WTC11 (cell line): ENCODE measurements around the gene SKP1. TPM values are rescaled to one million over a fixed set of nuclear protein-coding genes. Genes with fewer than 3 reads are reported as not detected.

Source experiments
- ATAC-seq: fragments of 200-7000 bp; cut with Tn5 transposase; 2 replicates; pipeline ENCODE4 v1.10.0; 2021; ENCODE audit warnings: mild to moderate bottlenecking, moderate library complexity
- CTCF ChIA-PET: fragments of 300-600 bp; sonication (Branson Sonifier 250); formaldehyde crosslinking; loops from one replicate; lab custom pipeline; 2021; ENCODE audit warnings: antibody characterized with exemption; lab: Charles Lee
- POLR2A ChIA-PET: fragments of 350-600 bp; sonication (Branson Sonifier 250); formaldehyde crosslinking; loops from one replicate; lab custom pipeline; 2021; ENCODE audit warnings: antibody characterized with exemption; lab: Charles Lee
- DNase-seq: peaks from one replicate; pipeline ENCODE4 v3.0.0; 2021; ENCODE audit warnings: low spot score
- H3K27ac Mint-ChIP-seq: 2 replicates; pipeline ENCODE4 v1.8.0; 2021; ENCODE audit warnings: mixed read lengths
- H3K27me3 Mint-ChIP-seq: 2 replicates; pipeline ENCODE4 v1.8.0; 2021; ENCODE audit warnings: low read depth, mild to moderate bottlenecking, moderate library complexity, mixed read lengths
- H3K36me3 Mint-ChIP-seq: 2 replicates; pipeline ENCODE4 v1.8.0; 2021; ENCODE audit warnings: mixed read lengths
- H3K4me1 Mint-ChIP-seq: 2 replicates; pipeline ENCODE4 v1.8.0; 2022; ENCODE audit warnings: mixed read lengths
- H3K4me3 Mint-ChIP-seq: 2 replicates; pipeline ENCODE4 v1.8.0; 2021; ENCODE audit warnings: mild to moderate bottlenecking, moderate library complexity, mixed read lengths
- H3K9me3 Mint-ChIP-seq: 2 replicates; pipeline ENCODE4 v1.8.0; 2021; ENCODE audit warnings: mixed read lengths
- AR ChIP-seq: fragments of 250-450 bp; sonication (Bioruptor Pico); IDR thresholded peaks from 2 replicates; pipeline ENCODE4 v1.9.0; 2021; ENCODE audit warnings: mild to moderate bottlenecking
- ATF6 ChIP-seq: sonication (generic); formaldehyde crosslinking; IDR thresholded peaks from 2 replicates; pipeline ENCODE4 v1.8.1; 2023; ENCODE audit warnings: mild to moderate bottlenecking, missing genetic modification reagents
- CTCF ChIP-seq: fragments of 200-600 bp; IDR thresholded peaks from 2 replicates; pipeline ENCODE4 v1.8.0; 2022; ENCODE audit warnings: antibody characterized with exemption
- EMX1 ChIP-seq: fragments of 250-450 bp; sonication (Bioruptor Pico); IDR thresholded peaks from 2 replicates; pipeline ENCODE4 v1.8.0; 2021; ENCODE audit warnings: mild to moderate bottlenecking
- ERG ChIP-seq: fragments of 250-450 bp; sonication (Bioruptor Pico); IDR thresholded peaks from 2 replicates; pipeline ENCODE4 v1.8.0; 2021; ENCODE audit warnings: mild to moderate bottlenecking
- ETV6 ChIP-seq: sonication (generic); formaldehyde crosslinking; IDR thresholded peaks from 2 replicates; pipeline ENCODE4 v1.8.1; 2022; ENCODE audit warnings: mild to moderate bottlenecking, missing genetic modification reagents
- FOXP4 ChIP-seq: sonication (generic); formaldehyde crosslinking; IDR thresholded peaks from 2 replicates; pipeline ENCODE4 v1.8.0; 2022; ENCODE audit warnings: mild to moderate bottlenecking, missing genetic modification reagents
- HMGA2 ChIP-seq: fragments of 250-450 bp; sonication (Bioruptor Pico); IDR thresholded peaks from 2 replicates; pipeline ENCODE4 v1.4.0; 2021; ENCODE audit warnings: mild to moderate bottlenecking, moderate library complexity
- NFYB ChIP-seq: sonication (generic); formaldehyde crosslinking; conservative IDR thresholded peaks from 2 replicates; pipeline ENCODE4 v1.8.0; 2022; ENCODE audit warnings: low read depth, missing genetic modification reagents
- NR2C2 ChIP-seq: sonication (generic); formaldehyde crosslinking; IDR thresholded peaks from 2 replicates; pipeline ENCODE4 v1.8.0; 2022; ENCODE audit warnings: mild to moderate bottlenecking, missing genetic modification reagents
- STAT6 ChIP-seq: sonication (generic); formaldehyde crosslinking; conservative IDR thresholded peaks from 2 replicates; pipeline ENCODE4 v1.8.1; 2023; ENCODE audit warnings: mild to moderate bottlenecking, low read depth, missing genetic modification reagents, moderate library complexity
- TP53 ChIP-seq: sonication (generic); formaldehyde crosslinking; IDR thresholded peaks from 2 replicates; pipeline ENCODE4 v1.8.1; 2023; ENCODE audit warnings: mild to moderate bottlenecking, missing genetic modification reagents
- ZBTB21 ChIP-seq: sonication (generic); formaldehyde crosslinking; IDR thresholded peaks from 2 replicates; pipeline ENCODE4 v1.8.1; 2023; ENCODE audit warnings: mild to moderate bottlenecking, missing genetic modification reagents, borderline replicate concordance
- ZNF121 ChIP-seq: sonication (generic); formaldehyde crosslinking; IDR thresholded peaks from 2 replicates; pipeline ENCODE4 v1.8.0; 2023; ENCODE audit warnings: missing genetic modification reagents
- ZNF232 ChIP-seq: sonication (generic); formaldehyde crosslinking; IDR thresholded peaks from 2 replicates; pipeline ENCODE4 v1.8.0; 2022; ENCODE audit warnings: mild to moderate bottlenecking, missing genetic modification reagents
- ZNF263 ChIP-seq: sonication (generic); formaldehyde crosslinking; IDR thresholded peaks from 2 replicates; pipeline ENCODE4 v1.8.1; 2022; ENCODE audit warnings: low read depth, mild to moderate bottlenecking, moderate library complexity, missing genetic modification reagents
- ZNF396 ChIP-seq: fragments of 250-450 bp; sonication (Bioruptor Pico); IDR thresholded peaks from 2 replicates; pipeline ENCODE4 v1.8.0; 2021; ENCODE audit warnings: mild to moderate bottlenecking, moderate library complexity, borderline replicate concordance
- ZNF416 ChIP-seq: fragments of 250-450 bp; sonication (Bioruptor Pico); IDR thresholded peaks from 2 replicates; pipeline ENCODE4 v1.9.0; 2021; ENCODE audit warnings: mild to moderate bottlenecking, inconsistent platforms
- ZSCAN18 ChIP-seq: fragments of 250-450 bp; sonication (Bioruptor Pico); IDR thresholded peaks from 2 replicates; pipeline ENCODE4 v2.1.2; 2022; ENCODE audit warnings: mild to moderate bottlenecking, moderate library complexity
- total RNA-seq: library from RNA; stranded (reverse); gene quantifications from 3 replicates; pipeline ENCODE4 v1.2.3, GENCODE V29; 2021

The SKP1 gene
- total RNA-seq, 1 experiment from 2014 or later: 285 TPM

GRCh38 chr5:134127988-134128647 is 48.6 kb downstream of the SKP1 start:
- H3K27ac Mint-ChIP-seq: no peak overlapping the region
- no peaks in the 10 kb centered on the region for H3K9me3 Mint-ChIP-seq
- no peaks in the 10 kb centered on the region for H3K27me3 Mint-ChIP-seq
- H3K4me3 Mint-ChIP-seq: no peak overlapping the region
- TF ChIP-seq ZSCAN18 (CRISPR knock-in tag) (no peak), CTCF (no peak), STAT6 (CRISPR knock-in tag) (no peak), NFYB (no peak), ZNF416 (CRISPR knock-in tag) (no peak), ERG (no peak), TP53 (CRISPR knock-in tag) (no peak), ATF6 (CRISPR knock-in tag) (no peak), ZNF263 (no peak), ZBTB21 (CRISPR knock-in tag) (no peak), ZNF396 (no peak), FOXP4 (CRISPR knock-in tag) (no peak), ZNF121 (CRISPR knock-in tag) (no peak), HMGA2 (CRISPR knock-in tag) (no peak), AR (no peak), ZNF232 (CRISPR knock-in tag) (no peak), EMX1 (CRISPR knock-in tag) (no peak), NR2C2 (CRISPR knock-in tag) (no peak), ETV6 (CRISPR knock-in tag) (no peak)
- TF ChIP-seq, all 79 proteins: peak for 0
- ATAC-seq: no peak
- DNase-seq: no peak
- Mint-ChIP-seq H3K36me3 (no peaks in the 10 kb centered on the region), H3K4me1 (peaks cover 8% of the 10 kb centered on the region)
- POLR2A ChIA-PET: no interaction called here
- CTCF ChIA-PET: interaction anchor here (1.4 to 3.1 kb wide), 3 partner anchors 12 to 88 kb away, joined by 3 to 22 read pairs (median 11); no protein-coding TSS in a partner anchor
